Parathyroid adenoma (tissue), 2 donors: ENCODE measurements around the gene RGMB.

Experiments used
- H2AFZ ChIP-seq: fragments of 300-600 bp; sonication (generic); one replicate; pipeline ENCODE4 v1.7.0; 2017; ENCODE audit warnings: antibody characterized with exemption, mild to moderate bottlenecking
- H3K27ac ChIP-seq: fragments of 300-600 bp; sonication (generic); one replicate; pipeline ENCODE4 v1.7.0; 2017
- H3K27me3 ChIP-seq: fragments of 300-600 bp; sonication (generic); one replicate; pipeline ENCODE4 v1.7.0; 2017; ENCODE audit warnings: low read length; ENCODE audit not compliant: control insufficient read depth, insufficient read depth
- H3K36me3 ChIP-seq: fragments of 300-600 bp; sonication (generic); one replicate; pipeline ENCODE4 v1.7.0; 2017; ENCODE audit warnings: low read length; ENCODE audit not compliant: control insufficient read depth, insufficient read depth
- H3K4me1 ChIP-seq: fragments of 300-600 bp; sonication (generic); one replicate; pipeline ENCODE4 v1.7.0; 2017; ENCODE audit warnings: control low read depth
- H3K4me2 ChIP-seq: fragments of 300-600 bp; sonication (generic); one replicate; pipeline ENCODE4 v1.7.0; 2017; ENCODE audit warnings: low read length
- H3K4me3 ChIP-seq: fragments of 300-600 bp; sonication (generic); one replicate; pipeline ENCODE4 v1.7.0; 2017; ENCODE audit warnings: low read depth, low read length
- H3K79me2 ChIP-seq: fragments of 300-600 bp; sonication (generic); one replicate; pipeline ENCODE4 v1.7.0; 2017; ENCODE audit warnings: control low read depth
- H3K9ac ChIP-seq: fragments of 300-600 bp; sonication (generic); one replicate; pipeline ENCODE4 v1.7.0; 2017; ENCODE audit warnings: mild to moderate bottlenecking
- H3K9me3 ChIP-seq: fragments of 300-600 bp; sonication (generic); one replicate; pipeline ENCODE4 v1.7.0; 2017; ENCODE audit warnings: low read length; ENCODE audit not compliant: control insufficient read depth
- CTCF ChIP-seq: fragments of 300-600 bp; sonication (generic); IDR thresholded peaks from one replicate; pipeline ENCODE4 v1.7.0; 2017; ENCODE audit warnings: antibody characterized with exemption, mild to moderate bottlenecking
- donor health status: primary hyperparathyroidism.

Gene RGMB

GRCh38 chr5:98787131-98787719 lies 13.8 kb downstream of the RGMB start:
- H3K36me3 ChIP-seq: no peaks in the 10 kb centered on the region
- H3K4me1 ChIP-seq: peaks cover 43% of the 10 kb centered on the region
- H3K27ac ChIP-seq: peak overlapping the region; percentile 29
- H2AFZ ChIP-seq: peak overlapping the region; percentile 18
- H3K9ac ChIP-seq: no peak overlapping the region
- no peak for TF ChIP-seq CTCF
- H3K9me3 ChIP-seq: no peaks in the 10 kb centered on the region
- no peak overlapping the region for H3K4me2 ChIP-seq
- H3K4me3 ChIP-seq: no peak overlapping the region
- H3K27me3 ChIP-seq: no peaks in the 10 kb centered on the region
- H3K79me2 ChIP-seq: peaks cover 35% of the 10 kb centered on the region

GRCh38 chr5:98789029-98789428 lies 15.6 kb downstream of the RGMB start:
- H3K27ac ChIP-seq: no peak overlapping the region
- H3K27me3 ChIP-seq: no peaks in the 10 kb centered on the region
- H3K79me2 ChIP-seq: peaks cover 27% of the 10 kb centered on the region
- no peak for TF ChIP-seq CTCF
- H3K4me3 ChIP-seq: no peak overlapping the region
- H3K9ac ChIP-seq: no peak overlapping the region
- H3K9me3 ChIP-seq: no peaks in the 10 kb centered on the region
- H3K4me1 ChIP-seq: peaks cover 43% of the 10 kb centered on the region
- no peak overlapping the region for H3K4me2 ChIP-seq
- no peak overlapping the region for H2AFZ ChIP-seq
- no peaks in the 10 kb centered on the region for H3K36me3 ChIP-seq

GRCh38 chr5:98791001-98791519 lies 17.6 kb downstream of the RGMB start:
- Histone ChIP-seq H2AFZ (no peak overlapping the region), H3K4me2 (no peak overlapping the region), H3K79me2 (peaks cover 18% of the 10 kb centered on the region), H3K36me3 (no peaks in the 10 kb centered on the region), H3K27ac (no peak overlapping the region), H3K9ac (no peak overlapping the region), H3K9me3 (no peaks in the 10 kb centered on the region), H3K27me3 (no peaks in the 10 kb centered on the region), H3K4me1 (peaks cover 38% of the 10 kb centered on the region), H3K4me3 (no peak overlapping the region)
- TF ChIP-seq CTCF: no peak

- Histone ChIP-seq H3K9ac (no peak overlapping the region), H3K27me3 (no peaks in the 10 kb centered on the region), H3K4me1 (peaks cover 30% of the 10 kb centered on the region), H2AFZ (no peak overlapping the region), H3K27ac (no peak overlapping the region), H3K79me2 (peaks cover 18% of the 10 kb centered on the region), H3K9me3 (no peaks in the 10 kb centered on the region), H3K4me2 (no peak overlapping the region), H3K4me3 (no peak overlapping the region), H3K36me3 (no peaks in the 10 kb centered on the region)
- TF ChIP-seq CTCF: no peak
Measured at GRCh38 chr5:98791898-98792580, 18.6 kb downstream of the RGMB start.
